Ishikawa (cell line): ENCODE results near the gene SSH2.

ENCODE experiments used
- EP300 ChIP-seq: IDR thresholded peaks from 2 replicates; pipeline ENCODE4 v1.6.1; 2012; ENCODE audit warnings: borderline replicate concordance
- NFIC ChIP-seq: IDR thresholded peaks from 2 replicates; pipeline ENCODE4 v1.6.1; 2012
- RAD21 ChIP-seq: IDR thresholded peaks from 2 replicates; pipeline ENCODE4 v1.6.1; 2012; ENCODE audit warnings: low read depth

DNA sequence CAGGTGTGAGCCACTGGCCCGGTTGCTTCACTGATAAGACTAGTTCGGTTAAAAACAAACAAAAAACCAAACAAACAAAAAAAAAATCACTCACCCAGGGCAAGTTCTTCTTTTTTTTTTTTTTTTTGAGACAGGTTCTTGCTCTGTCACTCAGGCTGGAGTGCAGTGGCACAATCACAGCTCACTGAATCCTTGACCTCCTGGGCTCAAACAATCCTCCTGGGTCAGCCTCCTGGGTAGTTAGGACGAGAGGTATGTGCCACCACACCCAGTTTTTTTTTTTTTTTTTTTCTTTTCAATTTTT lies 187.9 kb downstream of the SSH2 start:
- TF ChIP-seq EP300 (no peak), RAD21 (no peak), NFIC (no peak)
